ENCODE measurements around the gene HSPBAP1.
A peak's percentile ranks its signal among the peaks of the same experiment; 100 is the strongest.

The HSPBAP1 gene

GRCh38 chr3:122797291-122797690, 3.7 kb upstream of the HSPBAP1 start:
- Histone ChIP-seq H3K36me3 (ENCODE audit: control insufficient read depth, low read length) (no peaks in the 10 kb centered on the region), H3K9me3 (ENCODE audit: control insufficient read depth, insufficient read depth, low read length) (no peaks in the 10 kb centered on the region), H4K20me1 (ENCODE audit: control insufficient read depth, insufficient read depth, low read depth, low read length) (no peaks in the 10 kb centered on the region), H3K4me3 (ENCODE audit: low read length) (no peak overlapping the region), H3K9me2 (replicated peaks; ENCODE audit: control insufficient read depth, low read length) (no peaks in the 10 kb centered on the region), H3K4me2 (ENCODE audit: low read length) (no peak overlapping the region), H3K79me2 (ENCODE audit: control insufficient read depth, low read length) (peaks cover 22% of the 10 kb centered on the region), H3K4me1 (ENCODE audit: control insufficient read depth, low read length) (peaks cover 27% of the 10 kb centered on the region), H3K27me3 (ENCODE audit: control insufficient read depth, low read length) (no peaks in the 10 kb centered on the region), H3K27ac (ENCODE audit: low read depth, low read length) (no peak overlapping the region), H3F3A (ENCODE audit: control insufficient read depth, insufficient read depth) (no peaks in the 10 kb centered on the region)
- TF ChIP-seq CTCF (IDR thresholded peaks at IDR 0.05; ENCODE audit: low read depth, low read length, poor library complexity, severe bottlenecking) (no peak), EZH2phosphoT487 (IDR thresholded peaks at IDR 0.05; ENCODE audit: borderline replicate concordance, low read length) (no peak)

- TF ChIP-seq EZH2phosphoT487 (IDR thresholded peaks at IDR 0.05; ENCODE audit: borderline replicate concordance, low read length) (no peak), CTCF (IDR thresholded peaks at IDR 0.05; ENCODE audit: low read depth, low read length, poor library complexity, severe bottlenecking) (no peak)
- peak overlapping the region; percentile 86 for H3K4me3 ChIP-seq (ENCODE audit: low read length)
- H3K27me3 ChIP-seq (ENCODE audit: control insufficient read depth, low read length), result no peaks in the 10 kb centered on the region
- H3K4me2 ChIP-seq (ENCODE audit: low read length), result peak overlapping the region; percentile 96
- H3K27ac ChIP-seq (ENCODE audit: low read depth, low read length), result no peak overlapping the region
- H3K79me2 ChIP-seq (ENCODE audit: control insufficient read depth, low read length), result peaks cover 34% of the 10 kb centered on the region
- H3K4me1 ChIP-seq (ENCODE audit: control insufficient read depth, low read length), result peaks cover 28% of the 10 kb centered on the region
- H3K9me3 ChIP-seq (ENCODE audit: control insufficient read depth, insufficient read depth, low read length), result no peaks in the 10 kb centered on the region
- no peaks in the 10 kb centered on the region for H4K20me1 ChIP-seq (ENCODE audit: control insufficient read depth, insufficient read depth, low read depth, low read length)
- no peaks in the 10 kb centered on the region for H3K9me2 ChIP-seq (replicated peaks; ENCODE audit: control insufficient read depth, low read length)
- H3F3A ChIP-seq (ENCODE audit: control insufficient read depth, insufficient read depth), result no peaks in the 10 kb centered on the region
- no peaks in the 10 kb centered on the region for H3K36me3 ChIP-seq (ENCODE audit: control insufficient read depth, low read length)
These were observed 2.1 kb upstream of the HSPBAP1 start for GRCh38 chr3:122795674-122796195.

- H3K27me3 ChIP-seq (ENCODE audit: control insufficient read depth, low read length), result no peaks in the 10 kb centered on the region
- TF ChIP-seq CTCF (IDR thresholded peaks at IDR 0.05; ENCODE audit: low read depth, low read length, poor library complexity, severe bottlenecking), result no peak
- no peak for TF ChIP-seq EZH2phosphoT487 (IDR thresholded peaks at IDR 0.05; ENCODE audit: borderline replicate concordance, low read length)
- peaks cover 37% of the 10 kb centered on the region for H3K79me2 ChIP-seq (ENCODE audit: control insufficient read depth, low read length)
- H3F3A ChIP-seq (ENCODE audit: control insufficient read depth, insufficient read depth), result no peaks in the 10 kb centered on the region
- H4K20me1 ChIP-seq (ENCODE audit: control insufficient read depth, insufficient read depth, low read depth, low read length), result no peaks in the 10 kb centered on the region
- H3K9me2 ChIP-seq (replicated peaks; ENCODE audit: control insufficient read depth, low read length), result no peaks in the 10 kb centered on the region
- peak within 1 kb of the TSS; percentile 96 for H3K4me2 ChIP-seq (ENCODE audit: low read length)
- H3K9me3 ChIP-seq (ENCODE audit: control insufficient read depth, insufficient read depth, low read length), result no peaks in the 10 kb centered on the region
- peak within 1 kb of the TSS; percentile 62 for H3K27ac ChIP-seq (ENCODE audit: low read depth, low read length)
- peaks cover 28% of the 10 kb centered on the region for H3K4me1 ChIP-seq (ENCODE audit: control insufficient read depth, low read length)
- no peaks in the 10 kb centered on the region for H3K36me3 ChIP-seq (ENCODE audit: control insufficient read depth, low read length)
- H3K4me3 ChIP-seq (ENCODE audit: low read length), result peak within 1 kb of the TSS; percentile 86
These were observed 1.4 kb upstream of the HSPBAP1 start, which contains the start of gene SLC49A4 for GRCh38 chr3:122794779-122795673. SLC49A4 (plus strand) TSS chr3:122795069; CDS start chr3:122795193, 124 bp downstream.
